Subcutaneous abdominal adipose tissue (tissue), 5 donors: ENCODE measurements around the gene GALNT8.

Experiments
- H3K27ac ChIP-seq: one replicate; pipeline ENCODE4 v1.7.0; 2013; ENCODE audit warnings: low read depth, mild to moderate bottlenecking, inconsistent platforms, low read length, moderate library complexity
- H3K27me3 ChIP-seq, 5 donors: one replicate each; pipeline ENCODE4 v1.7.0; 2013; ENCODE audit warnings: low read length in 5 of 5, inconsistent platforms in 1 of 5; ENCODE audit not compliant: control insufficient read depth in 5 of 5, insufficient read depth in 4 of 5
- H3K36me3 ChIP-seq, 5 donors: one replicate each; pipeline ENCODE4 v1.7.0; 2013; ENCODE audit warnings: low read length in 5 of 5; ENCODE audit not compliant: control insufficient read depth in 5 of 5, insufficient read depth in 5 of 5
- H3K4me1 ChIP-seq, 5 donors: one replicate each; pipeline ENCODE4 v1.7.0; 2013; ENCODE audit warnings: low read length in 5 of 5, mild to moderate bottlenecking in 3 of 5, moderate library complexity in 1 of 5; ENCODE audit not compliant: control insufficient read depth in 5 of 5, insufficient read depth in 5 of 5
- H3K4me3 ChIP-seq, 5 donors: one replicate each; pipeline ENCODE4 v1.7.0; 2013; ENCODE audit warnings: low read length in 5 of 5, low read depth in 1 of 5
- H3K9ac ChIP-seq, 5 donors: one replicate each; pipeline ENCODE4 v1.7.0; 2013; ENCODE audit warnings: low read length in 5 of 5, mild to moderate bottlenecking in 4 of 5, moderate library complexity in 3 of 5
- H3K9me3 ChIP-seq, 5 donors: one replicate each; pipeline ENCODE4 v1.7.0; 2013; ENCODE audit warnings: low read length in 5 of 5; ENCODE audit not compliant: control insufficient read depth in 5 of 5
- donor health status: healthy.
- donor health status: healthy.
- donor health status: healthy.
- donor health status: healthy.
- donor health status: healthy.

The GALNT8 gene

GRCh38 chr12:4771172-4771959, 51.2 kb downstream of the GALNT8 start:
- Histone ChIP-seq H3K9me3 (no peaks in the 10 kb centered on the region), H3K9ac (no peak overlapping the region), H3K36me3 (no peaks in the 10 kb centered on the region), H3K4me3 (no peak overlapping the region), H3K4me1 (peaks cover 0 to 8% (median 2%) of the 10 kb centered on the region in 5 donors), H3K27me3 (no peaks in the 10 kb centered on the region), H3K27ac (no peak overlapping the region)

DNA sequence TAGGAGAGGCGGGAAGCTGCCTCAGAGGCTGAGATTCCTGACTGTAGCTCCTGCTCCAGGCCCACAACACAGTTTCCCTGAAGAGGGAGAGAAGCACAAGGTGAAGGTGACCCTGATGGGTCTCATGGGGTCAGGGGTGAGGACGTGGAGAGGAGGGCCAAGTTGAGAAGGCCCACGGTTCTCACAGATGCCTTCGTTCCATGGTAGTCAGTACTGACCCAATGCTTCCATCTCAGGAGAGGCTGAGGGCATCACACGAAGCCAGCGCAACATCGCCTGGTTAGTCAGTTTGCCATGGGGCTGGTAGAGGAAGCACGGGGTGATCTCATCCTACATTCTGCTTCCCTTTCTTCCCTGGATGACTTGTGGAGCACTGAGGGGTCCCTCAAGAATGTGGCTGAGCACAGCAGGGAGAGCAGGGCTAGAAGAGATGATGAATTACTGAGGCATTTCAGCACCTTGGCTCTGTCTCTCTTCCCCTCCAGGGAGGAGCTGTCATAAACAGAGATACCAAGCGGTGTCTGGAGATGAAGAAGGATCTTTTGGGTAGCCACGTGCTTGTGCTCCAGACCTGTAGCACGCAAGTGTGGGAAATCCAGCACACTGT, 51.9 kb downstream of the GALNT8 start:
- H3K9ac ChIP-seq, result no peak overlapping the region
- no peak overlapping the region for H3K4me3 ChIP-seq
- no peak overlapping the region for H3K27ac ChIP-seq
- no peaks in the 10 kb centered on the region for H3K36me3 ChIP-seq
- peaks cover 0 to under 1% (median 0%) of the 10 kb centered on the region in 5 donors for H3K4me1 ChIP-seq
- no peaks in the 10 kb centered on the region for H3K27me3 ChIP-seq
- H3K9me3 ChIP-seq, result no peaks in the 10 kb centered on the region

DNA sequence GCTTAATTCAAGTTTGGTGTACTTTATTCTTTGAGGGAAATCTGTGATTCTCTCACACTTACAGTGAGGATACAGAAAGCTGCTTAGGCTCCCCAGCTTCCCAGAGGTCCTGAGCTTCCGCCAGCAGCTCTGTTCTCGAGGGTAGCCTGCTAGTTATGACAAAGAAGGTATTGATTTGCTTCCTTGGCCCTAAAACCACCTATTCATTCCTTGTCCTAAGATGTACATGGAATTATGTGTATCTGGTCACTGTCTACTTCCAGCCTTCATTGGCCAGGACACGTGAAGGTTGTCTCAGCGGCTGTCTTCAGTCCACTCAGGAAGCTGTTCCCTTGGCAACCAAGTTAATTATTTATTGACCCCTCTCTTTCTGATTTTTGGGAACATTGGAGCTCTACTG, 55.7 kb downstream of the GALNT8 start:
- no peak overlapping the region for H3K4me3 ChIP-seq
- H3K9ac ChIP-seq, result no peak overlapping the region
- H3K9me3 ChIP-seq, result no peaks in the 10 kb centered on the region
- no peaks in the 10 kb centered on the region for H3K36me3 ChIP-seq
- no peak overlapping the region for H3K27ac ChIP-seq
- peaks cover 0 to 8% (median 6%) of the 10 kb centered on the region in 5 donors for H3K4me1 ChIP-seq
- peaks cover 0 to 9% (median 5%) of the 10 kb centered on the region in 5 donors for H3K27me3 ChIP-seq

DNA sequence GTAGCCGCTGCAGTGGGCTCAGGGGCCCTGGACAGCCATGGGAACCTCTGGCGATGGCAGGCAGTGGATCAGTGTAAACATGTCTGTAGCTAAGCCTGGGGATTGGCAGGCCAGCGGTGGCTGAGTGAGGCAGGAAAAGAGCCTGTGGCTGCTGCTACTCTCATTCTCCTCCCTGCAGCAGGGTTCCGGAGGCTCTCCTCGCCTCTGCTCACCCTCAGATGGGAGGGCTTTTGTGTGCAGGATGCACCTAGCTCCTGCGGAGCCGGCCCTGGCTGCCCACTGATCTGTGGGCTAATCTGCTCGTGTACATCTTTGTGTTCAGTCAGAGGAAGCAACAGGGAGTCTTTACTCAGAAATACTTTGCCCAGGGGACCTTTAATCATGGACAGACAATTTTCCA, 59.5 kb downstream of the GALNT8 start:
- H3K27me3 ChIP-seq, result peaks cover 0 to 9% (median 5%) of the 10 kb centered on the region in 5 donors
- no peaks in the 10 kb centered on the region for H3K36me3 ChIP-seq
- H3K9me3 ChIP-seq, result peaks cover 0 to 5% (median 3%) of the 10 kb centered on the region in 5 donors

DNA sequence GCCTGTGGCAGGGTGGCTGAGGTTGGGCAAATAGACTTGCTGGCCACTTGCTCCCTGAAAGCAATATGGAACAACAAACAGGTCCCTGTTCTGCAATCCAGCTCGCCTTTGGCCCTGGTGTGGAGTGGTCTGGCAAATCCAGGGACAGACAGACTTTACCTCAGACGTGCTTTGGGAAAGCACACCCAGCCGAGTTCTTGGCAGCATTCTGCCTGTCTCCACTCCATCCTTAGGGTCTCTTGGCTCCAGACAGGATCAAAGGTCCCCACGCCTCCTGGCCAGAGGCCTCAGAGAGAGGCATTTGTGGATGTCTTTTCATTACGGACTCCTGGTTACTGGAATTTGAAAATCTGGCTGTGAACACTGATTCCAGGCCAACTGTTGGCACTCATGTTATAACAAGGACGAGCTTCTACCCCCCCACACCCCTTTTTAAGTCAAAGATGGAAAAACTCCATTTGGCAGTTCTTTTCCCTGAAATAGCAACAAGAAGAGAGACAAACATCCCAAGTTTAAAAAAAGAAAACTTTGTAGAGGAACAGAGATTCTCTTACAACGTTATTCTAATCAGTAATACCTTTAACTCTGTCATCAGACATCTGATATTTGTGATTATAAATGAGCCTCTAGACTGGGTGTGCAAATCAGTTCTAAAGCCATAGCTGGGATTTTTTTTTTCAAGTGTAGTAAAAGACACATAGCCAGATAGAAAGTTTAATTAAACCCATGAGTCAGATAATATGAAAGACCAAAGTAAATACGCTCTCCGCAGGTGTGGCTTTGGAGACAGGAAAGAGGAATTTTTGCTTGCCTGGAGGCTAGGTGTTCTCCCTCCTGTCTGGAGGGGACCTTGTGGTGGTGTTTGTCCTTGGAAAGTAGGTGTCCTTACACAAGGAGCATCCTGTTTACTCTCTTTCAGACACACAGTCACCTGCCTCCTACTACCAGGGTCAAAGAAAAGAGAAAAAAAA, 60.7 kb downstream of the GALNT8 start:
- Histone ChIP-seq H3K4me1 (peaks cover 0 to 10% (median 6%) of the 10 kb centered on the region in 5 donors), H3K36me3 (no peaks in the 10 kb centered on the region), H3K9me3 (peaks cover 0 to 5% (median 3%) of the 10 kb centered on the region in 5 donors), H3K27me3 (peaks cover 0 to 9% (median 5%) of the 10 kb centered on the region in 5 donors), H3K27ac (no peak overlapping the region), H3K9ac (no peak overlapping the region), H3K4me3 (no peak overlapping the region)

More for the DNA sequence above, 59.5 kb downstream of the GALNT8 start:
- peaks cover 0 to 10% (median 6%) of the 10 kb centered on the region in 5 donors for H3K4me1 ChIP-seq
- no peak overlapping the region for H3K9ac ChIP-seq
- H3K27ac ChIP-seq, result no peak overlapping the region
- no peak overlapping the region for H3K4me3 ChIP-seq

- Histone ChIP-seq H3K4me1 (peaks cover 0 to 10% (median 3%) of the 10 kb centered on the region in 5 donors), H3K9me3 (peaks cover 0 to 5% (median 3%) of the 10 kb centered on the region in 5 donors), H3K9ac (no peak overlapping the region), H3K27me3 (peaks cover 0 to 5% (median 0%) of the 10 kb centered on the region in 5 donors), H3K36me3 (no peaks in the 10 kb centered on the region), H3K4me3 (no peak overlapping the region), H3K27ac (no peak overlapping the region)
Observed at GRCh38 chr12:4784404-4785054, 64.3 kb downstream of the GALNT8 start.

GRCh38 chr12:4786795-4787194, 66.6 kb downstream of the GALNT8 start:
- Histone ChIP-seq H3K4me3 (no peak overlapping the region), H3K36me3 (no peaks in the 10 kb centered on the region), H3K9ac (no peak overlapping the region), H3K9me3 (peaks cover 0 to 5% (median 3%) of the 10 kb centered on the region in 5 donors), H3K27ac (no peak overlapping the region), H3K27me3 (peaks cover 0 to 2% (median 0%) of the 10 kb centered on the region in 5 donors), H3K4me1 (no peaks in the 10 kb centered on the region)

DNA sequence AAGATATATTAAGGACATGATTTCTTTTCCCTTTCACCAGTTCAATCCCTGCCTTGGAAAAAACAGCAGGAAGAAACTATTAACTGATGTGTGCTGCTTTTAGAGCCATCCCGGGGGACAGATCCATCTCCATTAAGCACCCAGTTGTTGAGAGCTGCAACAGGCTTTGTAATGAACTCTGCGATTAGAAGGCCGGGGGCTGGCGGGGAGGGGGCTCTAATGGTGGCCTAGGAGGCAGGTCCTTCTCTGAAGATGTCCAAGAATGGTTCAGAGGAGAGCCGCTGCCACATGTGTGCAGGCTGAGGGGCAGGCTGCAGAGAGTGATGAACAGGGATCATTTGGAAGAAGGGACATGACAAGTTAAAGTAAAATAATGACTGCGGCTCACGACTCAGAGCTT, 67.8 kb downstream of the GALNT8 start:
- Histone ChIP-seq H3K9me3 (peaks cover 0 to 5% (median 3%) of the 10 kb centered on the region in 5 donors), H3K27me3 (peaks cover 0 to 2% (median 0%) of the 10 kb centered on the region in 5 donors), H3K4me3 (no peak overlapping the region), H3K27ac (no peak overlapping the region), H3K9ac (no peak overlapping the region), H3K4me1 (no peaks in the 10 kb centered on the region), H3K36me3 (no peaks in the 10 kb centered on the region)

GRCh38 chr12:4789776-4790175, 69.6 kb downstream of the GALNT8 start:
- no peaks in the 10 kb centered on the region for H3K36me3 ChIP-seq
- H3K9ac ChIP-seq, result no peak overlapping the region
- H3K9me3 ChIP-seq, result no peaks in the 10 kb centered on the region
- H3K27me3 ChIP-seq, result peaks cover 0 to 2% (median 0%) of the 10 kb centered on the region in 5 donors
- H3K27ac ChIP-seq, result no peak overlapping the region
- H3K4me3 ChIP-seq, result no peak overlapping the region
- H3K4me1 ChIP-seq, result no peaks in the 10 kb centered on the region
